ENCODE data around the gene SATB2.

SATB2 gene

DNA sequence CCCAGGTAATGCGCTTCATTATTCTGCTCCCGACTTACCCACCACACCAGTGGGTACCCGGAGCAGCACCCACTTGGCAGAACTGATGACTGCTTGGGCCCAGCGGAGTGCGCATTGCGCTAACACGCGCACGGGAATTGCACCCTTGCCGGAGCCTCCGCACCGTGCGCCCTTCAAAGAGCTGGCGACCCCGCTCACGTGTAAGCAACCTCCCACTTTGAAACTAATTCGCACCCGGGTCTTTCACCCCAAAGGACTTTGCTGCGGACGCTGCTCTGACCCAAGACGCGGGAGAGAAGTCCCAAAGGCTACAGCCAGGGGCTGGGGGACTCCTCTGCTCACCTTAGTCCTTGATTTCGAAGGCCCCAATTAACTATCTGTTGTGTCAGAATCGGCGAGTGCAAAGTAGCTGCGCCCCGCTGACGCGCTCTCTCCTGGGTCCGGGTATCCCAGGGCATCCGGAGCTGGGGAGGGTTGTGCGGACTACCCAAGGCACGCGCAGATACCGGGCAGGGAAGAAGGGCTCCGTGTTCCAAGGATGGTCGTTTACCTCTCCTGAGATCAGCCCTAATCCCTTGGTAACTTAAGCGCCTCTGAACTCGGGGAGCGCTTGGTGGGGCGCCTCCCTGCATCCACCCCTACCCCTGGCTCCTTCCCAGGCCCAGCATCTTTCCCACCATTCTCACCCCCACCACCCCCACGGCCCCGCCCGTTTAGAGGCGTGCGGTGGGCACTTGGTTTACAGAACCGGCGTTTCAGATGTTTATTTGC lies 13.1 kb upstream of the SATB2 start:
- Histone ChIP-seq H3K36me3 (ENCODE audit: insufficient read depth, low read length) (no peaks in the 10 kb centered on the region), H3K27me3 (ENCODE audit: insufficient read depth, low read length) (no peaks in the 10 kb centered on the region), H2AFZ (ENCODE audit: low read length) (no peak overlapping the region), H3K9ac (ENCODE audit: low read length) (no peak overlapping the region), H3K79me2 (ENCODE audit: insufficient read depth, low read length) (no peaks in the 10 kb centered on the region), H3K4me1 (ENCODE audit: insufficient read depth, low read length, severe bottlenecking) (peaks cover 32% of the 10 kb centered on the region), H3K27ac (ENCODE audit: low read depth, low read length, poor library complexity, severe bottlenecking) (no peak overlapping the region), H3K4me3 (ENCODE audit: low read depth, low read length, poor library complexity, severe bottlenecking) (no peak overlapping the region), H3K4me2 (ENCODE audit: low read length) (peak overlapping the region; percentile 34), H3K9me3 (ENCODE audit: low read length) (no peaks in the 10 kb centered on the region), H3K9me2 (ENCODE audit: low read depth, low read length) (no peaks in the 10 kb centered on the region), H3F3A (ENCODE audit: insufficient read depth, low read length) (no peaks in the 10 kb centered on the region), H4K20me1 (ENCODE audit: insufficient read depth, low read length) (no peaks in the 10 kb centered on the region)
- no peak for TF ChIP-seq EZH2 (IDR thresholded peaks at IDR 0.05; ENCODE audit: borderline replicate concordance, low read length)
- TF ChIP-seq, protein P1, sequence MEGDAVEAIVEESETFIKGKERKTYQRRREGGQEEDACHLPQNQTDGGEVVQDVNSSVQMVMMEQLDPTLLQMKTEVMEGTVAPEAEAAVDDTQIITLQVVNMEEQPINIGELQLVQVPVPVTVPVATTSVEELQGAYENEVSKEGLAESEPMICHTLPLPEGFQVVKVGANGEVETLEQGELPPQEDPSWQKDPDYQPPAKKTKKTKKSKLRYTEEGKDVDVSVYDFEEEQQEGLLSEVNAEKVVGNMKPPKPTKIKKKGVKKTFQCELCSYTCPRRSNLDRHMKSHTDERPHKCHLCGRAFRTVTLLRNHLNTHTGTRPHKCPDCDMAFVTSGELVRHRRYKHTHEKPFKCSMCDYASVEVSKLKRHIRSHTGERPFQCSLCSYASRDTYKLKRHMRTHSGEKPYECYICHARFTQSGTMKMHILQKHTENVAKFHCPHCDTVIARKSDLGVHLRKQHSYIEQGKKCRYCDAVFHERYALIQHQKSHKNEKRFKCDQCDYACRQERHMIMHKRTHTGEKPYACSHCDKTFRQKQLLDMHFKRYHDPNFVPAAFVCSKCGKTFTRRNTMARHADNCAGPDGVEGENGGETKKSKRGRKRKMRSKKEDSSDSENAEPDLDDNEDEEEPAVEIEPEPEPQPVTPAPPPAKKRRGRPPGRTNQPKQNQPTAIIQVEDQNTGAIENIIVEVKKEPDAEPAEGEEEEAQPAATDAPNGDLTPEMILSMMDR (IDR thresholded peaks at IDR 0.05; ENCODE audit: low read length): no peak

GRCh38 chr2:199470361-199470671 lies 12.6 kb upstream of the SATB2 start:
- Histone ChIP-seq H3K9me3 (ENCODE audit: low read length) (no peaks in the 10 kb centered on the region), H3K27me3 (ENCODE audit: insufficient read depth, low read length) (no peaks in the 10 kb centered on the region)
- TF ChIP-seq, protein P1 (IDR thresholded peaks at IDR 0.05; ENCODE audit: low read length): no peak
- TF ChIP-seq EZH2 (IDR thresholded peaks at IDR 0.05; ENCODE audit: borderline replicate concordance, low read length): no peak

GRCh38 chr2:199469514-199470360 lies 12.0 kb upstream of the SATB2 start:
- Histone ChIP-seq H3K4me1 (ENCODE audit: insufficient read depth, low read length, severe bottlenecking) (peaks cover 30% of the 10 kb centered on the region), H3K9me2 (ENCODE audit: low read depth, low read length) (no peaks in the 10 kb centered on the region), H3F3A (ENCODE audit: insufficient read depth, low read length) (no peaks in the 10 kb centered on the region), H3K9ac (ENCODE audit: low read length) (no peak overlapping the region), H2AFZ (ENCODE audit: low read length) (no peak overlapping the region), H3K27ac (ENCODE audit: low read depth, low read length, poor library complexity, severe bottlenecking) (no peak overlapping the region), H3K4me2 (ENCODE audit: low read length) (no peak overlapping the region), H3K9me3 (ENCODE audit: low read length) (no peaks in the 10 kb centered on the region), H3K36me3 (ENCODE audit: insufficient read depth, low read length) (no peaks in the 10 kb centered on the region), H3K27me3 (ENCODE audit: insufficient read depth, low read length) (no peaks in the 10 kb centered on the region), H4K20me1 (ENCODE audit: insufficient read depth, low read length) (no peaks in the 10 kb centered on the region), H3K4me3 (ENCODE audit: low read depth, low read length, poor library complexity, severe bottlenecking) (no peak overlapping the region), H3K79me2 (ENCODE audit: insufficient read depth, low read length) (no peaks in the 10 kb centered on the region)
- TF ChIP-seq, protein P1 (IDR thresholded peaks at IDR 0.05; ENCODE audit: low read length): no peak
- no peak for TF ChIP-seq EZH2 (IDR thresholded peaks at IDR 0.05; ENCODE audit: borderline replicate concordance, low read length)

More at GRCh38 chr2:199470361-199470671, 12.6 kb upstream of the SATB2 start:
- Histone ChIP-seq H4K20me1 (ENCODE audit: insufficient read depth, low read length) (no peaks in the 10 kb centered on the region), H3K9me2 (ENCODE audit: low read depth, low read length) (no peaks in the 10 kb centered on the region), H3K9ac (ENCODE audit: low read length) (no peak overlapping the region), H3K4me2 (ENCODE audit: low read length) (no peak overlapping the region), H3F3A (ENCODE audit: insufficient read depth, low read length) (no peaks in the 10 kb centered on the region), H3K4me1 (ENCODE audit: insufficient read depth, low read length, severe bottlenecking) (peaks cover 32% of the 10 kb centered on the region), H3K36me3 (ENCODE audit: insufficient read depth, low read length) (no peaks in the 10 kb centered on the region), H2AFZ (ENCODE audit: low read length) (no peak overlapping the region), H3K27ac (ENCODE audit: low read depth, low read length, poor library complexity, severe bottlenecking) (no peak overlapping the region), H3K4me3 (ENCODE audit: low read depth, low read length, poor library complexity, severe bottlenecking) (no peak overlapping the region), H3K79me2 (ENCODE audit: insufficient read depth, low read length) (no peaks in the 10 kb centered on the region)

Measured in OCI-LY1 (cell line).